ENCODE measurements around the gene DEUP1. TPM values are rescaled to one million over a fixed set of nuclear protein-coding genes. Genes with fewer than 3 reads are reported as not detected.

Gene DEUP1
- total RNA-seq, 1 donor from 2014 or later: 0.41 TPM

DNA sequence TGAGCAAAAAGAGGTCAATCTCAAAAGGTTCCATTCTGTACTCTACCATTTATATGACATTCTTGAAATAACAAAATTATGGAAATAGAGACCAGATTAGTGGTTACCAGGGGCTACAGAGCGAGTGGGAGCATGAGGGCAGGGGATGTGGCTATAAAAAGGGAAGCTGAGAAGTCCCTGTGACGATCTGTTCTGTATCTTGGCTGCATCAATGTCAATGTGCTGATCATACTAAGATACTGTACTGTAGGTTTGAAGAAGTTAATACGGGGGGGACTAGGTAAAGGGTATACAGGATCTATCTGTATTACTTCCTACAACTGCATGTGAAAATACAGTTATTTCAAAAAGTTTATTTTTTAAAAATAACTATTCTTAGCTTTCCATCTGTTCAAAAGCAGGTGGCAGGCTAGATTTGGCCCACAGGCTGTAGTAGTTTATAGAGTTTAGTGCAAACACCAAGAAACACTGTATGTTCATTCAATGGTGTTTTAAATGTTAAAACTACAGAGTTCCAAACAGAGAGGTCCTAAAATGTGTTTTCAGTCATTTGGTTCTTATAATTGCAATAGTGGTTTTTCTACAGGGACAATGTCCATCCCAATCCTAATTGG lies 134.5 kb downstream of the DEUP1 start:
- Mint-ChIP-seq H3K27ac (ENCODE audit: unreplicated experiment) (no peak overlapping the region), H3K4me1 (ENCODE audit: low read depth, unreplicated experiment) (peaks cover 4% of the 10 kb centered on the region)
- no peak for FAIRE-seq

DNA sequence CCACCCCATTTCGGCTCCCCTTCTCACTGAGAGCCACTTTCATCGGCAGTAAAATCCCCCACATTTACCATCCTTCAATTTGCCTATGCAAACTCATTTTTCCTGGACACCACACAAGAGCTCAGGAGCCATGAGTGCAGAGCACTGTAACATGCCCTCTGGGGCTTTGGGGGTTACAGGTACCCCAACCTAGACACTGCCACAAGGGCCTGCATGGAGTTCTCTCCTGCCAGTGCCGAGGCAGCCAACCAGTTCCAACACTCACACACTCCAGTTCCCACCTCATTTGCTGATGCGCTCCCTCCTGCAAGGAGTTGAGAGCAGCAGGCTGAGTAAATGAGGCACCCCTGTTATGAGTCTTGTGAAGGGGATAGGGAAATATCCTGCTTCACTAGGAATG lies 136.5 kb downstream of the DEUP1 start:
- Mint-ChIP-seq H3K9me3 (ENCODE audit: unreplicated experiment) (peaks cover 5% of the 10 kb centered on the region), H3K4me1 (ENCODE audit: low read depth, unreplicated experiment) (peaks cover 4% of the 10 kb centered on the region), H3K27me3 (ENCODE audit: low read depth, unreplicated experiment) (peaks cover 2% of the 10 kb centered on the region), H3K36me3 (ENCODE audit: low read depth, unreplicated experiment) (no peaks in the 10 kb centered on the region), H3K27ac (ENCODE audit: unreplicated experiment) (no peak overlapping the region), H3K4me3 (ENCODE audit: unreplicated experiment) (peak overlapping the region; percentile 14)
- DNase-seq (ENCODE audit: low read depth): no peak
- Histone ChIP-seq H3K36me3 (ENCODE audit: insufficient read depth, low read length) (no peaks in the 10 kb centered on the region), H3K4me2 (ENCODE audit: low read length) (no peak overlapping the region), H3K9ac (ENCODE audit: low read length) (no peak overlapping the region), H3K4me3 (ENCODE audit: insufficient read depth, low read depth, low read length) (no peak overlapping the region), H3K27me3 (ENCODE audit: insufficient read depth, low read length) (no peaks in the 10 kb centered on the region), H2AFZ (ENCODE audit: low read depth, low read length) (no peak overlapping the region), H3K79me2 (ENCODE audit: insufficient read depth, low read length) (no peaks in the 10 kb centered on the region), H3K27ac (ENCODE audit: low read depth, low read length) (no peak overlapping the region), H4K20me1 (ENCODE audit: insufficient read depth, low read length) (no peaks in the 10 kb centered on the region), H3K4me1 (ENCODE audit: insufficient read depth, low read length) (no peaks in the 10 kb centered on the region), H3K9me3 (ENCODE audit: insufficient read depth, low read depth, low read length) (no peaks in the 10 kb centered on the region)
- TF ChIP-seq EZH2 (IDR thresholded peaks at IDR 0.05; ENCODE audit: insufficient read depth, low read length): no peak
- TF ChIP-seq, protein P1, sequence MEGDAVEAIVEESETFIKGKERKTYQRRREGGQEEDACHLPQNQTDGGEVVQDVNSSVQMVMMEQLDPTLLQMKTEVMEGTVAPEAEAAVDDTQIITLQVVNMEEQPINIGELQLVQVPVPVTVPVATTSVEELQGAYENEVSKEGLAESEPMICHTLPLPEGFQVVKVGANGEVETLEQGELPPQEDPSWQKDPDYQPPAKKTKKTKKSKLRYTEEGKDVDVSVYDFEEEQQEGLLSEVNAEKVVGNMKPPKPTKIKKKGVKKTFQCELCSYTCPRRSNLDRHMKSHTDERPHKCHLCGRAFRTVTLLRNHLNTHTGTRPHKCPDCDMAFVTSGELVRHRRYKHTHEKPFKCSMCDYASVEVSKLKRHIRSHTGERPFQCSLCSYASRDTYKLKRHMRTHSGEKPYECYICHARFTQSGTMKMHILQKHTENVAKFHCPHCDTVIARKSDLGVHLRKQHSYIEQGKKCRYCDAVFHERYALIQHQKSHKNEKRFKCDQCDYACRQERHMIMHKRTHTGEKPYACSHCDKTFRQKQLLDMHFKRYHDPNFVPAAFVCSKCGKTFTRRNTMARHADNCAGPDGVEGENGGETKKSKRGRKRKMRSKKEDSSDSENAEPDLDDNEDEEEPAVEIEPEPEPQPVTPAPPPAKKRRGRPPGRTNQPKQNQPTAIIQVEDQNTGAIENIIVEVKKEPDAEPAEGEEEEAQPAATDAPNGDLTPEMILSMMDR (IDR thresholded peaks at IDR 0.05; ENCODE audit: insufficient read depth, low read depth, low read length): no peak
- FAIRE-seq: no peak

More for the DNA sequence above, 134.5 kb downstream of the DEUP1 start:
- Histone ChIP-seq H3K79me2 (ENCODE audit: insufficient read depth, low read length) (no peaks in the 10 kb centered on the region), H3K4me2 (ENCODE audit: low read length) (no peak overlapping the region), H3K36me3 (ENCODE audit: insufficient read depth, low read length) (no peaks in the 10 kb centered on the region), H3K27ac (ENCODE audit: low read depth, low read length) (no peak overlapping the region), H3K4me3 (ENCODE audit: insufficient read depth, low read depth, low read length) (no peak overlapping the region), H4K20me1 (ENCODE audit: insufficient read depth, low read length) (no peaks in the 10 kb centered on the region), H3K9ac (ENCODE audit: low read length) (no peak overlapping the region), H3K27me3 (ENCODE audit: insufficient read depth, low read length) (no peaks in the 10 kb centered on the region), H3K4me1 (ENCODE audit: insufficient read depth, low read length) (no peaks in the 10 kb centered on the region), H2AFZ (ENCODE audit: low read depth, low read length) (no peak overlapping the region), H3K9me3 (ENCODE audit: insufficient read depth, low read depth, low read length) (no peaks in the 10 kb centered on the region)
- Mint-ChIP-seq H3K4me3 (ENCODE audit: unreplicated experiment) (no peak overlapping the region), H3K9me3 (ENCODE audit: unreplicated experiment) (peaks cover 10% of the 10 kb centered on the region), H3K27me3 (ENCODE audit: low read depth, unreplicated experiment) (peaks cover 2% of the 10 kb centered on the region), H3K36me3 (ENCODE audit: low read depth, unreplicated experiment) (no peaks in the 10 kb centered on the region)
- TF ChIP-seq, protein P1 (IDR thresholded peaks at IDR 0.05; ENCODE audit: insufficient read depth, low read depth, low read length): no peak
- TF ChIP-seq EZH2 (IDR thresholded peaks at IDR 0.05; ENCODE audit: insufficient read depth, low read length): no peak
- no peak for DNase-seq (ENCODE audit: low read depth)

DNA sequence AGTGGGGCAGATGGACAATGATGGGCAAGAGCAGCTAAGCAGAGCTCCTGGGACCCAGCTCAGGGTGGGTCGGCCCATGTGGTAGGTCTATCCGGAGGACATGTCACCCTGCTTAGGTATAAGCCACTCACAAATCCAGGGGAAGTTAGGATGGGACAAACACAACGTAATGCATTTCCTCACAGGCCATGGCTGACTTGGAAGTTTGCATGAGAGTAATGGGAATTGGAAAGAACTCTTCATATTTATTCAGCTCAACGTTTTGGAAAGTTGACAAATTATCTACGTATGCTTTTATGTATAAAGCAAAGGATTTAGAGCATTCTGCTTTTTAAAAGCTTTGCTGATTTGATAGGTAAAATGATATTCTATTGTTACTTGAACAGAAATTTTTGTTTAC lies 137.7 kb downstream of the DEUP1 start:
- H3K79me2 ChIP-seq (ENCODE audit: insufficient read depth, low read length): no peaks in the 10 kb centered on the region
- H3K4me2 ChIP-seq (ENCODE audit: low read length): no peak overlapping the region
- H3K9me3 ChIP-seq (ENCODE audit: insufficient read depth, low read depth, low read length): no peaks in the 10 kb centered on the region
- Mint-ChIP-seq H3K27me3 (ENCODE audit: low read depth, unreplicated experiment) (peaks cover 2% of the 10 kb centered on the region), H3K9me3 (ENCODE audit: unreplicated experiment) (no peaks in the 10 kb centered on the region), H3K4me3 (ENCODE audit: unreplicated experiment) (no peak overlapping the region), H3K4me1 (ENCODE audit: low read depth, unreplicated experiment) (peaks cover 4% of the 10 kb centered on the region), H3K36me3 (ENCODE audit: low read depth, unreplicated experiment) (no peaks in the 10 kb centered on the region), H3K27ac (ENCODE audit: unreplicated experiment) (no peak overlapping the region)
- no peak overlapping the region for H3K4me3 ChIP-seq (ENCODE audit: insufficient read depth, low read depth, low read length)
- H3K27me3 ChIP-seq (ENCODE audit: insufficient read depth, low read length): no peaks in the 10 kb centered on the region
- H2AFZ ChIP-seq (ENCODE audit: low read depth, low read length): no peak overlapping the region
- H3K4me1 ChIP-seq (ENCODE audit: insufficient read depth, low read length): no peaks in the 10 kb centered on the region
- DNase-seq (ENCODE audit: low read depth): no peak
- no peak for TF ChIP-seq EZH2 (IDR thresholded peaks at IDR 0.05; ENCODE audit: insufficient read depth, low read length)
- TF ChIP-seq, protein P1 (IDR thresholded peaks at IDR 0.05; ENCODE audit: insufficient read depth, low read depth, low read length): no peak
- H3K27ac ChIP-seq (ENCODE audit: low read depth, low read length): no peak overlapping the region
- H3K36me3 ChIP-seq (ENCODE audit: insufficient read depth, low read length): no peaks in the 10 kb centered on the region
- FAIRE-seq: no peak
- H4K20me1 ChIP-seq (ENCODE audit: insufficient read depth, low read length): no peaks in the 10 kb centered on the region
- no peak overlapping the region for H3K9ac ChIP-seq (ENCODE audit: low read length)
